Measurements from ENCODE around the gene RAPGEF4.

The RAPGEF4 gene

GRCh38 chr2:172991031-172991430 lies 255.4 kb downstream of the RAPGEF4 start:
- Histone ChIP-seq H3K4me3 (no peak overlapping the region), H3K9me3 (replicated peaks in 1 of 11) (no peaks in the 10 kb centered on the region), H3K27me3 (no peaks in the 10 kb centered on the region), H3K9ac (no peak overlapping the region), H4K20me1 (no peaks in the 10 kb centered on the region), H3K4me2 (no peak overlapping the region), H3K36me3 (no peaks in the 10 kb centered on the region), H3K27ac (no peak overlapping the region), H3K4me1 (peaks cover 0 to 13% (median under 1%) of the 10 kb centered on the region in 10 experiments; a peak in 7 of 20 replicates)
- no peak for TF ChIP-seq Cebpa-rat (IDR thresholded peaks at IDR 0.05)

- TF ChIP-seq Cebpa-rat (IDR thresholded peaks at IDR 0.05): no peak
- H3K4me3 ChIP-seq: no peak overlapping the region
- H3K4me1 ChIP-seq: peaks cover 0 to 11% (median 0%) of the 10 kb centered on the region in 10 experiments; a peak in 6 of 20 replicates
- no peaks in the 10 kb centered on the region for H3K9me3 ChIP-seq (replicated peaks in 1 of 11)
- no peaks in the 10 kb centered on the region for H4K20me1 ChIP-seq
- H3K4me2 ChIP-seq: no peak overlapping the region
- H3K36me3 ChIP-seq: no peaks in the 10 kb centered on the region
- H3K27ac ChIP-seq: no peak overlapping the region
- no peaks in the 10 kb centered on the region for H3K27me3 ChIP-seq
- H3K9ac ChIP-seq: no peak overlapping the region
Observed at GRCh38 chr2:172993139-172993538, 257.5 kb downstream of the RAPGEF4 start.

GRCh38 chr2:172993931-172994717 lies 258.5 kb downstream of the RAPGEF4 start:
- Histone ChIP-seq H3K4me1 (peaks cover 0 to 11% (median 0%) of the 10 kb centered on the region in 10 experiments; a peak in 6 of 20 replicates), H3K4me2 (no peak overlapping the region), H4K20me1 (no peaks in the 10 kb centered on the region), H3K9me3 (replicated peaks in 1 of 11) (no peaks in the 10 kb centered on the region), H3K9ac (no peak overlapping the region), H3K36me3 (no peaks in the 10 kb centered on the region), H3K27ac (no peak overlapping the region), H3K27me3 (no peaks in the 10 kb centered on the region), H3K4me3 (no peak overlapping the region)
- no peak for TF ChIP-seq Cebpa-rat (IDR thresholded peaks at IDR 0.05)

GRCh38 chr2:172994864-172995263 lies 259.2 kb downstream of the RAPGEF4 start:
- Histone ChIP-seq H3K4me1 (peaks cover 0 to 11% (median 0%) of the 10 kb centered on the region in 10 experiments; a peak in 6 of 20 replicates), H4K20me1 (no peaks in the 10 kb centered on the region), H3K9ac (no peak overlapping the region), H3K36me3 (no peaks in the 10 kb centered on the region), H3K9me3 (replicated peaks in 1 of 11) (no peaks in the 10 kb centered on the region), H3K27me3 (no peaks in the 10 kb centered on the region), H3K4me3 (no peak overlapping the region), H3K4me2 (no peak overlapping the region), H3K27ac (no peak overlapping the region)
- no peak for TF ChIP-seq Cebpa-rat (IDR thresholded peaks at IDR 0.05)

- peak overlapping the region in 2 of 11 experiments; percentile 57 to 58; a peak in 5 of 22 replicates for H3K4me2 ChIP-seq
- no peak overlapping the region for H3K4me3 ChIP-seq
- no peaks in the 10 kb centered on the region for H4K20me1 ChIP-seq
- H3K9me3 ChIP-seq (replicated peaks in 1 of 11): no peaks in the 10 kb centered on the region
- H3K27me3 ChIP-seq: no peaks in the 10 kb centered on the region
- H3K27ac ChIP-seq: no peak overlapping the region
- H3K4me1 ChIP-seq: peaks cover 0 to 11% (median 0%) of the 10 kb centered on the region in 10 experiments; a peak in 6 of 20 replicates
- no peak overlapping the region for H3K9ac ChIP-seq
- no peak for TF ChIP-seq Cebpa-rat (IDR thresholded peaks at IDR 0.05)
- no peaks in the 10 kb centered on the region for H3K36me3 ChIP-seq
Observed at GRCh38 chr2:172995323-172996244, 259.9 kb downstream of the RAPGEF4 start.

- Histone ChIP-seq H3K4me1 (peaks cover 0 to 11% (median 0%) of the 10 kb centered on the region in 10 experiments; a peak in 6 of 20 replicates), H3K4me2 (peak overlapping the region in 1 of 11 experiments; percentile 58; a peak in 2 of 22 replicates), H3K36me3 (no peaks in the 10 kb centered on the region), H3K9ac (no peak overlapping the region), H4K20me1 (no peaks in the 10 kb centered on the region), H3K27ac (no peak overlapping the region), H3K4me3 (no peak overlapping the region), H3K9me3 (replicated peaks in 1 of 11) (no peaks in the 10 kb centered on the region), H3K27me3 (no peaks in the 10 kb centered on the region)
- no peak for TF ChIP-seq Cebpa-rat (IDR thresholded peaks at IDR 0.05)
Observed at GRCh38 chr2:172996387-172996961, 260.8 kb downstream of the RAPGEF4 start.

GRCh38 chr2:172997031-172997430 lies 261.4 kb downstream of the RAPGEF4 start:
- no peak overlapping the region for H3K9ac ChIP-seq
- H3K27ac ChIP-seq: no peak overlapping the region
- no peak overlapping the region for H3K4me2 ChIP-seq
- no peaks in the 10 kb centered on the region for H3K36me3 ChIP-seq
- H3K4me1 ChIP-seq: peaks cover 0 to 11% (median 0%) of the 10 kb centered on the region in 10 experiments; a peak in 6 of 20 replicates
- no peaks in the 10 kb centered on the region for H3K27me3 ChIP-seq
- no peaks in the 10 kb centered on the region for H3K9me3 ChIP-seq (replicated peaks in 1 of 11)
- no peaks in the 10 kb centered on the region for H4K20me1 ChIP-seq
- no peak for TF ChIP-seq Cebpa-rat (IDR thresholded peaks at IDR 0.05)
- no peak overlapping the region for H3K4me3 ChIP-seq

GRCh38 chr2:172998547-172999272 lies 263.1 kb downstream of the RAPGEF4 start:
- H3K36me3 ChIP-seq: no peaks in the 10 kb centered on the region
- no peak for TF ChIP-seq Cebpa-rat (IDR thresholded peaks at IDR 0.05)
- no peak overlapping the region for H3K4me2 ChIP-seq
- no peak overlapping the region for H3K4me3 ChIP-seq
- H4K20me1 ChIP-seq: no peaks in the 10 kb centered on the region
- no peaks in the 10 kb centered on the region for H3K27me3 ChIP-seq
- no peaks in the 10 kb centered on the region for H3K9me3 ChIP-seq (replicated peaks in 1 of 11)
- H3K27ac ChIP-seq: no peak overlapping the region
- peaks cover 0 to 11% (median 0%) of the 10 kb centered on the region in 10 experiments; a peak in 6 of 20 replicates for H3K4me1 ChIP-seq
- H3K9ac ChIP-seq: no peak overlapping the region

Data from BLaER1 treated with 17β-estradiol and CSF1 and Interleukin-3, amounts not matched to agents 10 nM and 100 nM (cell line).